GM10266 (cell line): ENCODE data around the gene ANAPC10.

ENCODE experiments used
- DNase-seq: peaks from one replicate; pipeline ENCODE4 v3.0.0; 2012; ENCODE audit errors: extremely low spot score
- CTCF ChIP-seq: IDR thresholded peaks from 2 replicates; pipeline ENCODE4 v1.5.1; 2012; ENCODE audit warnings: mild to moderate bottlenecking, low read depth; ENCODE audit not compliant: control insufficient read depth, insufficient read depth; ENCODE audit errors: missing control alignments

The ANAPC10 gene

GRCh38 chr4:144948421-144948820, 149.6 kb downstream of the ANAPC10 start:
- TF ChIP-seq CTCF: no peak
- no peak for DNase-seq

- TF ChIP-seq CTCF: no peak
- DNase-seq: no peak
Measured at GRCh38 chr4:144948009-144948408, 150.0 kb downstream of the ANAPC10 start.
